GM12874 (cell line): Measurements from ENCODE around the gene TPPP2.

Source experiments
- TF ChIP-seq, protein P1 (sequence below): IDR thresholded peaks from 2 replicates; pipeline ENCODE4 v1.5.1; 2011; ENCODE audit warnings: low read depth, mild to moderate bottlenecking, control low read depth, low read length, moderate library complexity; ENCODE audit not compliant: insufficient read depth

Gene TPPP2

DNA sequence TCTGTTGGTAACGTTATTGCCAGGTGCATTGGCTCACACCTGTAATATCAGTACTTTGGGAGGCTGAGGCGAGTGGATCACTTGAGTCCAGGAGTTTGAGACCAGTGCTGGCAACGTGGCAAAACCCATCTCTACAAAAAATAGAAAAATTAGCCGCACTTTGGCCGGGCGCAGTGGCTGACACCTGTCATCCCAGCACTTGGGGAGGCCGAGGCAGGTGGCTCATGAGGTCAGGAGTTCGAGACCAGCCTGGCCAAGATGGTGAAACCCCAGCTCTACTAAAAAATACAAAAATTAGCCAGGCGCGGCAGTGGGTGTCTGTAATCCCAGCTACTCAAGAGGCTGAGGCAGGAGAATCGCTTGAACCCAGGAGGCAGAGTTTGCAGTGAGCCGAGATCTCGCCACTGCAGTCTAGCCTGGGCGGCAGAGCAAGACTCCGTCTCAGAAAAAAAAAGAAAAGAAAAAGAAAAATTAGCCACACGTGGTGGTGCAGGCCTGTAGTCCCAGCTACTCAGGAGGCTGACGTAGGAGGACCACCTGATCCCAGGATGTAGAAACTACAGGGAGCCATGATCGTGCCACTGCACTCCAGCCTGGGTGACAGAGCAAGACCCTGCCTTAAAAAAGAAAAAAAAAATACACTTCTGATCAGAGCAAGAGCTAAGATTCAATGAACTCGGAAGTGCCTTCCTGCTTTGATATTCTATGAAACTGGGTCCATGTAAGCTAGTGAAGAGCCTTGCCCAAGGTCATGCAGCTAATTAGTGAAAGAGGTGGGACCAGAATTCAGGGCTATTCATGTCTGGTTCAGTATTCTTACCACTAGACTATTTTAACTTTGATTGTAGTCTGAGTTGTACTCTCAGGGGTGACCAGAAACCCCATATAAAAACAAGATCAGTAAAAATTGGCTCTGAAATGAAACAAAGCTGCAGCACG is 23.4 kb downstream of the TPPP2 start:
- TF ChIP-seq, protein P1, sequence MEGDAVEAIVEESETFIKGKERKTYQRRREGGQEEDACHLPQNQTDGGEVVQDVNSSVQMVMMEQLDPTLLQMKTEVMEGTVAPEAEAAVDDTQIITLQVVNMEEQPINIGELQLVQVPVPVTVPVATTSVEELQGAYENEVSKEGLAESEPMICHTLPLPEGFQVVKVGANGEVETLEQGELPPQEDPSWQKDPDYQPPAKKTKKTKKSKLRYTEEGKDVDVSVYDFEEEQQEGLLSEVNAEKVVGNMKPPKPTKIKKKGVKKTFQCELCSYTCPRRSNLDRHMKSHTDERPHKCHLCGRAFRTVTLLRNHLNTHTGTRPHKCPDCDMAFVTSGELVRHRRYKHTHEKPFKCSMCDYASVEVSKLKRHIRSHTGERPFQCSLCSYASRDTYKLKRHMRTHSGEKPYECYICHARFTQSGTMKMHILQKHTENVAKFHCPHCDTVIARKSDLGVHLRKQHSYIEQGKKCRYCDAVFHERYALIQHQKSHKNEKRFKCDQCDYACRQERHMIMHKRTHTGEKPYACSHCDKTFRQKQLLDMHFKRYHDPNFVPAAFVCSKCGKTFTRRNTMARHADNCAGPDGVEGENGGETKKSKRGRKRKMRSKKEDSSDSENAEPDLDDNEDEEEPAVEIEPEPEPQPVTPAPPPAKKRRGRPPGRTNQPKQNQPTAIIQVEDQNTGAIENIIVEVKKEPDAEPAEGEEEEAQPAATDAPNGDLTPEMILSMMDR, result no peak

DNA sequence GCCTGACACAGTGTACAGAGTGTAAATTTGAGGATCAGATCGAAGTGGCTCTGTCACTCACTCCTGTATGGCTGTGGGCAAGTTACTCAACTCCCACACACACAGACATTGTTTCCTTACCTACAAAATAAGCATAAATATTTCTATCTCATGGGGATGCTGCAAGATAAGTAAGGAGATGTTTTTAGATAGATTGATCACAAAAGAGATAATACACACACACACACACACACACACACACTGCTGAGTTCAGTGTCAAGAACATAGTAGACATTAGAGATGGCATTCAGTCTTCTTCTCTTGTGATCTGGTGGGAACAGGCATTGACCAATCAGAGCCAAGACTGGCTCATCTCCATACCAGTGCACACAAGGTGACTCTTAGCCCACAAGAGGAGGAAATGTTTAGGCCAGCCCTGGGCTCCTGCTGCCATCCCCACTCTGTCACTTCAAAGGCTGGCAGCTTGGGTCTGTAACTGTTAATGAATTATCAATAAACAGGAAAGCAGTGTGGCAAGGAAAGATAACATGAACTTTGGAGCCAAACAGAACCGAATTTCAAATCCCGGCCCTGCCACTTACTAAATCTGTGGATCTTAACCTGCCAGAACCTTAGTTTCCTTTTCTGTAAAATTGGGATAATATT is 24.2 kb downstream of the TPPP2 start:
- TF ChIP-seq, protein P1, result no peak

DNA sequence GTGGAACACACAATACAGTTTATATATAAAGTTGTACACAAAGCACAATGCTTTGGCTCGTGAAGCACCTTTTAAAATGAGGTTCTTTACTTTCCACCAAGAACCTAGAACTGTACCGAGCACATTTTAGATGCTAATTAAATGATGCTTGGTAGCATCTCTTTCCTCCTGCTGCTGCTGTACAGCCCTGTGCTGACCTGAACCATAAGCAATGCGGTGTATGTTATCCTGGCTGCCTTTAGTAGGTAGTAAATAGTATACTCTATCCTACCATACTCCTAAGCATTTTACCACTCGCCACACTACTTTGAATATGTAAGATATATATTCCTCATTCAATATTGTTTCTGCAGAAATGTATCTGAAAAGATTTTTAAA is 24.7 kb downstream of the TPPP2 start:
- TF ChIP-seq, protein P1, result no peak

DNA sequence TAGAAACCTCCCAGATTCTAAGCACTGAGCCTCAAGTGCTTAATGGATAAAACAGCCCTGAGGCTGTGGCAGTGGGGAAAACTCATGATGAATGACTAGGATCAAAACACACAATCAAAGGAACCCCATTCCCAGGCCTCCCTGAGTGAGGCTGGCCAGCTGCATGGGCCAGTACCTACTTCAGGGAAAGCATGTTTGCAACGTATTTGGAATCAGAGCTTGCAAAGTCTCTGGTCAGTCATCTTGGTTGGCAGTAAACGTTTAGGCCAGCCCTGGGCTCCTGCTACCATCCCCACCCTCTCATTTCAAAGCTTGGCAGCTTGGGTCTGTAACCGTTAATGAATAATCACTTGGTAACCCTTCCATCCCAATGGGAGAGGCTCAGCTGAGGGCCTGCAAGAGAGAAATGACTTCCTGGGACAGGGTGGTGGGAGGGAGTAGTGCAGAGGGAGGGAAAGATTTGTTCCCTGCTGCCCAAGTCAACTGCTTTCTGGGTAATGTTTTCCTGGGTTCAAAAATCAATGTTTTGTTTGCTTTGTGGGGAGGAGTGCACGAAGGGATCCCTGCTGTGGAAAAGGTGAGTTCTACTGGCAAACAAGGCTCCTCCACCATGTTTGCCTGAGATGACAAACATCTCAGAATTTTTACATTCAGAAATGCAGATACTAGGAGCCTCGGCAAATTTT is 25.6 kb downstream of the TPPP2 start:
- TF ChIP-seq, protein P1, result no peak

DNA sequence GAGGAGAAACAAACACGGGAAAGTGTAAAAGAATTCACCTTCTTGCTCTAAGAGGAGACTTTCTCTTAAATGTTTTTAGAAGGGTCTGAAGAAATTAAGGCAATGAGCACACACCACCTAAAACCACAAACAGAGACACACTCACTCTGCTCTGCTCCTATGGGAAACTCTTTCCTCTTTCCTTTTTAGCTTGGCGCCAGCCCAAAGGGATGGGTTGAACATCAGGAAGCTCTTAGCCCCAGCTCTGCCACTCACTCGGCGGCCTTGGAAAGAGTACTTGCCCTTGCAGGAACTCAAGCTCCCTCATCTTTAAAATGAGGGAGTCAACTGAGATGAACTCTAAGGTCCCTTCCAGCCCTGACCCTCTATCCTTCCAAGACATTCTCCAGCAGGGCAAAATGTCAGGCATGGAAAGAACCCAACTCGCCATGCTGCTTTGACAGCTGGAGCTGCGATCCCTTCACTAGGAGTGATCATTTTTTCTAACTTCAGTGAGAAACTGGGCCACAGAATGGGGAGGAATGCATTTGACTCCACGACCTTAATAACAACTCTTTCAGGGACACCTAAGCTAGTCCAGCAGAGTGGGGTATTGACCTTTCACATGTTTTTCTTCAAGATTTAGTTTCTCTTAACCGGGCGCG is 26.6 kb downstream of the TPPP2 start:
- TF ChIP-seq, protein P1, result no peak

DNA sequence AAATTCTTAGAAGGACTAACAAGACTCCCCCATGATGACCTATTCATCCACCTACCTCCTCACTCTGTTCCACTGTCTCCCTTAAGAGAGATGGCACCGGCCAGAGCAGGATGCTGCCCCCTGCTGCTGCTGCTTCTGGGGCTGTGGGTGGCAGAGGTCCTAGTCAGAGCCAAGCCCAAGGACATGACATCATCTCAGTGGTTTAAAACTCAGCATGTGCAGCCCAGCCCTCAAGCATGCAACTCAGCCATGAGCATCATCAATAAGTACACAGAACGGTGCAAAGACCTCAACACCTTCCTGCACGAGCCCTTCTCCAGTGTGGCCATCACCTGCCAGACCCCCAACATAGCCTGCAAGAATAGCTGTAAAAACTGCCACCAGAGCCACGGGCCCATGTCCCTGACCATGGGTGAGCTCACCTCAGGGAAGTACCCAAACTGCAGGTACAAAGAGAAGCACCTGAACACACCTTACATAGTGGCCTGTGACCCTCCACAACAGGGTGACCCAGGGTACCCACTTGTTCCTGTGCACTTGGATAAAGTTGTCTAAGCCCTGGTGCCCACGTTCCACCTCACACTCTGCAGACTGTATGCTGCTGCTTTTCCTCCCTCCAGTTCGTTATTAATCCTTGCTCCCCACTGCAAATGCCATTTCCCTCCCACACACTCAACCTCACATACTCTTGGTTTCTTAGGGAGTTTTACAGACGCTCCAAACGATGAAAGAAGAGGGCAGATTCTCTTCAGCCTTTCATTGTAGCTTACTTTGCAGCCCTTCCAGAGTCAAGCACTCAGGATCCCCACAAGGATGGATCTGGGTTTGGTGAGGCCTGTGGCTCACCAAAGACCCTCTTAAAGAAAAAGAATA is 28.0 kb downstream of the TPPP2 start, which contains the start of gene RNASE8:
TSS of gene RNASE8 (plus strand) at position 20 of the 873 bp plus-strand sequence. CDS start at position 91, 71 bp downstream.
- TF ChIP-seq, protein P1, result no peak
